Stimulated activated naive B cell treated with anti-CD40 and anti-IgM and Interleukin-4, amounts not matched to agents 10 μg/mL and 1 μg/mL and 100 μg/mL, for 72 hours (primary cell): Measurements from ENCODE around the gene TAB3.
"Not testable (repeated sequence)": the region's sequence is repeated elsewhere in the genome, so short reads cannot be mapped to it uniquely, and the experiment has no call there.

ENCODE experiments used
- ATAC-seq, 2 donors: fragments of 150-1000 bp; cut with Tn5 transposase; replicated peaks; 2 replicates each; pipeline ENCODE4 v1.10.0; 2021; ENCODE audit warnings: moderate library complexity in 1 of 2
- DNase-seq: peaks from one replicate; pipeline ENCODE4 v3.0.0; 2021
- H3K27ac Mint-ChIP-seq: one replicate; pipeline ENCODE4 v1.8.0; 2022; ENCODE audit warnings: mild to moderate bottlenecking, mixed read lengths
- H3K27me3 Mint-ChIP-seq, 2 donors: one replicate each; pipeline ENCODE4 v1.8.0; 2022; ENCODE audit warnings: mixed read lengths in 2 of 2
- H3K36me3 Mint-ChIP-seq, 2 donors: one replicate each; pipeline ENCODE4 v1.8.0; 2022; ENCODE audit warnings: mixed read lengths in 2 of 2, mild to moderate bottlenecking in 1 of 2
- H3K4me1 Mint-ChIP-seq, 2 donors: one replicate each; pipeline ENCODE4 v1.8.0; 2022; ENCODE audit warnings: mixed read lengths in 2 of 2, mild to moderate bottlenecking in 1 of 2
- H3K4me3 Mint-ChIP-seq, 2 donors: one replicate each; pipeline ENCODE4 v1.8.0; 2022; ENCODE audit warnings: mild to moderate bottlenecking in 2 of 2, mixed read lengths in 2 of 2, moderate library complexity in 1 of 2
- H3K9me3 Mint-ChIP-seq, 2 donors: one replicate each; pipeline ENCODE4 v1.8.0; 2022; ENCODE audit warnings: mixed read lengths in 2 of 2, mild to moderate bottlenecking in 1 of 2

TAB3 gene

DNA sequence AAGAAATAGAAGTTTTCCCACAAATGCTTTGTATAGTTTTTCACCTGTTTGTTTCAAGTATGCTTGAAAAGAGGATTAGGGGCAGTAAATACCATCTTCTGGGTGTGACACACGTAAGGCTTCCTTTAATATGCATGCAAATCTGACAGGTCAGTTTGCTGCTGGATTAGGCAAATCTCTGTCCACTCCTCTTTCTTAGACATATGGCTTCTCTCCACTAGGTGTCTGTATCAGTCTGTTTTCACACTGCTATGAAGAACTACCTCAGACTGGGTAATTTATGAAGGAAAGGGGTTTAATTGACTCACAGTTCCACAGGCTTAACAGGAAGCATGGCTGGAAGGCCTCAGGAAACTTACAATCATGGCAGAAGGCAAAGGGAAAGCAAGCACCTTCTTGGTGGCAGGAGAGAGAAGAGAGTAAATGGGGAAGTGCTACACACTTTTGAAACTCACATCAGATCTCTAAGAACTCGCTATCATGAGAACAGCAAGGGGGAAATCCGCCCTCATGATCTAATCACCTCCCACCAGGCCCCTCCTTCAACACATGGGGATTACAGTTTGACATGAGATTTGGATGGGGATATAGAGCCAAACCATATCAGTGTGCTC, 66.9 kb downstream of the TAB3 start:
- H3K4me3 Mint-ChIP-seq: no peak overlapping the region
- H3K9me3 Mint-ChIP-seq: no peaks in the 10 kb centered on the region
- DNase-seq (peak; percentile 18), ATAC-seq (peak; percentile 84 to 96)
- H3K27ac Mint-ChIP-seq: no peak overlapping the region
- H3K27me3 Mint-ChIP-seq: no peaks in the 10 kb centered on the region
- peaks cover 5 to 15% of the 10 kb centered on the region in 2 donors for H3K4me1 Mint-ChIP-seq
- H3K36me3 Mint-ChIP-seq: peaks cover 0 to 1% of the 10 kb centered on the region in 2 donors

- H3K9me3 Mint-ChIP-seq: peaks cover 0 to 2% of the 10 kb centered on the region in 2 donors
- peaks cover 5 to 15% of the 10 kb centered on the region in 2 donors for H3K4me1 Mint-ChIP-seq
- no peak overlapping the region for H3K4me3 Mint-ChIP-seq
- no peak for DNase-seq
- H3K36me3 Mint-ChIP-seq: peaks cover 0 to 1% of the 10 kb centered on the region in 2 donors
- ATAC-seq: no peak
- no peak overlapping the region for H3K27ac Mint-ChIP-seq
- no peaks in the 10 kb centered on the region for H3K27me3 Mint-ChIP-seq
These were observed 67.9 kb downstream of the TAB3 start for GRCh38 chrX:30821116-30821515.

DNA sequence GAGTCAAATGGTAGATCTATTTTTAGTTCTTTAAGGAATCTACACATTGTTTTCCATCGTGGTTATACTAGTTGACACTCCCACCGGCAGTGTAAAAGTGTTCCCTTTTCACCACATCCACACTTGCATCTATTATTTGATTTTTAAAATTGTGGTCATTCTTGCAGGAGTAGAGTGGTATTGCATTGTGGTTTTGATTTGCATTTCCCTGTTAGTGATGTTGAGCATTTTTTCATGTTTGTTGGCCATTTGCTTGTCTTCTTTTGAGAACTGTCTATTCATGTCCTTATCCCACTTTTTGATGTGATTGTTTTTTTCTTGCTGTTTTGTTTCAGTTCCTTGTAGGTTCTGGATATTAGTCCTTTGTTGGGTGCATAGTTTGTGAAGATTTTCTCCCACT, 70.0 kb downstream of the TAB3 start:
- H3K4me1 Mint-ChIP-seq: peaks cover 8 to 28% of the 10 kb centered on the region in 2 donors
- ATAC-seq (no peak), DNase-seq (no peak)
- H3K36me3 Mint-ChIP-seq: no peaks in the 10 kb centered on the region
- no peak overlapping the region for H3K27ac Mint-ChIP-seq
- peaks cover 0 to 2% of the 10 kb centered on the region in 2 donors for H3K9me3 Mint-ChIP-seq
- no peak overlapping the region for H3K4me3 Mint-ChIP-seq
- no peaks in the 10 kb centered on the region for H3K27me3 Mint-ChIP-seq

- H3K4me1 Mint-ChIP-seq: peaks cover 9 to 37% of the 10 kb centered on the region in 2 donors
- DNase-seq: no peak
- no peaks in the 10 kb centered on the region for H3K36me3 Mint-ChIP-seq
- no peak for ATAC-seq
- no peaks in the 10 kb centered on the region for H3K27me3 Mint-ChIP-seq
- no peak overlapping the region for H3K27ac Mint-ChIP-seq
- peaks cover 0 to 2% of the 10 kb centered on the region in 2 donors for H3K9me3 Mint-ChIP-seq
- H3K4me3 Mint-ChIP-seq: no peak overlapping the region
These were observed 73.0 kb downstream of the TAB3 start for GRCh38 chrX:30816079-30816478.

DNA sequence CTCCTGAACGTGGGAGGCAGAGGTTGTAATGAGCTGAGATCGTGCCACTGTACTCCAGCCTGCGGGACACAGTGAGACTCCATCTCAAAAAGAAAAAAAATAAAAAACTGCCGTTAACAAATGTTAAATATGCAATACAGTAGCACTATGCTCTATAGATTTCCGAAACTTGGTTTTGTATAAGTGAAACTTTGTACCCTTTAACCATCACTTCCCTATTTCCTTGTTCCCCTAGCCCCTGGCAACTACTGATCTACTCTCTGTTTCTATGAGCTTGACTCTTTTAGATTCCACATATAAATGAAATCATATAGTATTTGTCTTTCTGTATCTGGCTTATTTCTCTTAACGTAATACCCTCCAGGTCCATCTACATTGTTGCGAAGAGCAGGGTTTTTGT, 74.1 kb downstream of the TAB3 start:
- Mint-ChIP-seq H3K36me3 (no peaks in the 10 kb centered on the region), H3K4me1 (peaks cover 8 to 37% of the 10 kb centered on the region in 2 donors), H3K4me3 (no peak overlapping the region), H3K9me3 (peaks cover 0 to 2% of the 10 kb centered on the region in 2 donors), H3K27me3 (no peaks in the 10 kb centered on the region), H3K27ac (peak overlapping the region; percentile 76)
- DNase-seq: no peak
- ATAC-seq: peak; percentile 78 to 84

GRCh38 chrX:30812326-30812725, 76.7 kb downstream of the TAB3 start:
- H3K9me3 Mint-ChIP-seq: peaks cover 0 to 2% of the 10 kb centered on the region in 2 donors
- no peaks in the 10 kb centered on the region for H3K27me3 Mint-ChIP-seq
- peak; percentile 94 to 95 for ATAC-seq
- no peak overlapping the region for H3K4me3 Mint-ChIP-seq
- H3K36me3 Mint-ChIP-seq: no peaks in the 10 kb centered on the region
- H3K4me1 Mint-ChIP-seq: peaks cover 8 to 29% of the 10 kb centered on the region in 2 donors
- no peak for DNase-seq
- H3K27ac Mint-ChIP-seq: no peak overlapping the region

DNA sequence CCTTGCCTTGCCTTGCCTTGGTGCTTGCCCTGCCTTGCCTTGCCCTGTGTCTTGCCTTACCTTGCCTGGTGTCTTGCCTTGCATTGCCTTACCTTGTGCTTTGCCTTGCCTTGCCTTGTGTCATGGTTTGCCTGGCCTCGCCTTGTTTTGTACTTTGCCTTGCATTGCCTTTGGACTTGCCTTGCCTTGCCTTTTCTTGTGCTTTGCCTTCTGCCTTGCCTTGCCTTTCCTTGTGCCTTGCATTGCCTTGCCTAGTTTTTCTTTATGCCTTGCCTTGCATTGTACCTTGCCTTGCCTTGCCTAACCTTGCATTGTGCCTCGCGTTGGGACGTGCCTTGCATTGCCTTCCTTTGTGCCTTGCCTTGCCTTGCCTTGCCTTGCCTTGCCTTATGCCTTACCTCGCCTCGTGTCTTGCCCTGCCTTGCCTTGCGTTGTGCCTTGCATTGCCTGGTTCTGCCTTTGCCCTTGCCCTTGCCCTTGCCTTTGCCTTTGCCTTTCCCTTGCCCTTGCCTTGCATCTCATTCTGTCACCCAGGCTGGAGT, 82.8 kb downstream of the TAB3 start:
- H3K27me3 Mint-ChIP-seq: no peaks in the 10 kb centered on the region
- no peak for DNase-seq
- H3K27ac Mint-ChIP-seq: no peak overlapping the region
- H3K36me3 Mint-ChIP-seq: no peaks in the 10 kb centered on the region
- H3K9me3 Mint-ChIP-seq: no peaks in the 10 kb centered on the region
- ATAC-seq: no peak
- H3K4me1 Mint-ChIP-seq: no peaks in the 10 kb centered on the region
- no peak overlapping the region for H3K4me3 Mint-ChIP-seq

GRCh38 chrX:30804462-30804861, 84.6 kb downstream of the TAB3 start:
- H3K4me1 Mint-ChIP-seq: no peaks in the 10 kb centered on the region
- no peaks in the 10 kb centered on the region for H3K27me3 Mint-ChIP-seq
- no peak overlapping the region for H3K27ac Mint-ChIP-seq
- H3K36me3 Mint-ChIP-seq: no peaks in the 10 kb centered on the region
- DNase-seq (no peak), ATAC-seq (no peak)
- no peaks in the 10 kb centered on the region for H3K9me3 Mint-ChIP-seq
- H3K4me3 Mint-ChIP-seq: no peak overlapping the region

DNA sequence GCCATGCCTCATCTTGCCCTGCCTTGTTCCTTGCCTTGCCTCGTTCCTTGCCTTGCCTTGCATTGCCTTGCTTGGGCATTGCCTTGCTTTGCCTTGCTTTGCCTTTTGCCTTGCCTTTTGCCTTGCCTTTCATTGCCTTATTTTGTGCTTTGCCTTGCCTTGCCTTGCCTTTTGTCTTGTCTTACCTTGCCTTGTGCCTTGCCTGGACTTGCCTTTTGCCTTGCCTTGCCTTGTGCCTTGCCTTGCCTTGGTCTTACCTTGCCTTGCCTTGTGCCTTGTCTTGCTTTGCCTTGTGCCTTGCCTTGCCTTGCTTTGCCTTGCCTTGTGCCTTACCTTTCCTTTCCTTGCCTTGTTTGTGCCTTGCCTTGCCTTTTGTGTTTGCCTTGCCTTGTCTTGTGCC, 88.2 kb downstream of the TAB3 start:
- Mint-ChIP-seq H3K4me1 (no peaks in the 10 kb centered on the region), H3K4me3 (no peak overlapping the region), H3K27ac (no peak overlapping the region), H3K27me3 (no peaks in the 10 kb centered on the region), H3K9me3 (no peaks in the 10 kb centered on the region), H3K36me3 (no peaks in the 10 kb centered on the region)
- ATAC-seq (no peak), DNase-seq (no peak)

DNA sequence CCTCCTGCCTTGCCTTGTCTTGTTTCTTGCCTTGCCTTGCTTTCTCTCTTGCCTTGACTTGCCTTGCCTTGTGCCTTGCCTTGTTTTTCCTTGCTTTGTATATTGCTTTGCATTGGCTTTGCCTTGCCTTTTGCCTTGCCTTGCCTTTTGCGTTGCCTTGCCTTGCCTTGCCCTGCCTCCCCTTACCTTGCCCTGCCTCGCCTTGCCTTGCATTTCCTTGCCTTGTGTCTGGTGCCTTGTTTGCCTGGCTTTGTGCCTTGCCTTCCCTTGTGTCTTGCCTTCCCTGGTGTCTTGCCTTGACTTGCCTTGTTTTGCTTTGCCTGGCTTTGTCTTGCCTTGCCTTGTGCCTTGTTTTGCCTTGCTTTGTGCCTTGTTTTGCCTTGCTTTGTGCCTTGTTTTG, 89.7 kb downstream of the TAB3 start:
- Mint-ChIP-seq H3K9me3 (peaks cover 0 to 1% of the 10 kb centered on the region in 2 donors), H3K36me3 (no peaks in the 10 kb centered on the region), H3K4me1 (no peaks in the 10 kb centered on the region), H3K27ac (no peak overlapping the region), H3K4me3 (no peak overlapping the region), H3K27me3 (no peaks in the 10 kb centered on the region)
- DNase-seq (no peak), ATAC-seq (no peak)

DNA sequence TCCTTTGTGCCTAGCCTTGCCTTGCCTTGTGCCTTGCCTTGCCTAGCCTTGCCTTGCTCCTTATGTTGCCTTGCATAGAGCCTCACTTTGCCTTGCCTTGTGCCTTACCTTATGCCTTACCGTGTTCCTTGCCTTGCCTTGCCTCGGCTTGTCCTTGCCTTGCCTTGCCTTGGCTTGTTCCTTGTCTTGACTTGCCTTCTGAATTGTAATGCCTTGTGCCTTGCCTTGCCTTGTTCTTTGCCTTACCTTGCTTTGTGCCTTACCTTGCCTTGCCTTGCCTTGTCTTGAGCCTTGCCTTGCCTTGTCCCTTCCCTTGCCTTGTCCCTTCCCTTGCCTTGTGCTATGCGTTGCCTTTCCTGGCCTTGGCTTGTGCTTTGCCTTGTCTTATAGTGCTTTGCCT, 90.2 kb downstream of the TAB3 start:
- Mint-ChIP-seq H3K36me3 (no peaks in the 10 kb centered on the region), H3K27me3 (no peaks in the 10 kb centered on the region), H3K9me3 (peaks cover 0 to 1% of the 10 kb centered on the region in 2 donors), H3K27ac (no peak overlapping the region), H3K4me1 (no peaks in the 10 kb centered on the region), H3K4me3 (no peak overlapping the region)
- no peak for ATAC-seq
- no peak for DNase-seq

DNA sequence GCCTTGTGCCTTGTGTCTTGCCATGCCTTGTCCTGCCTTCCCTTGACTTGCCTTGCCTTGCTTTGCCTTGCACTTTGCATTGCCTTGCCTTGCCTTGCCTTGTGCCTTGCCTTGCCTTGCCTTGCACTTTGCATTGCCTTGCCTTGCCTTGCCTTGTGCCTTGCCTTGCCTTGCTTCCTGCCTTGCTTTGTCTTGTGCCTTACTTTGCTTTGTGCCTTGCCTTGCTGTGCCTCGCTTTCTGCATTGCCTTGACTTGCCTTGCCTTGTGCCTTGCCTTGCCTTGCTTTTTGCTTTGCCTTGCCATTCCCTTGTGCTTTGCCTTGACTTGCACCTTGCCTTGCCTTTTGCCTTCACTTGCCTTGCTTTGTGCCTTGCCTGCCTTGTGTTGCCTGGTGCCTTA, 91.8 kb downstream of the TAB3 start:
- DNase-seq, H3K4me3 Mint-ChIP-seq, H3K27ac Mint-ChIP-seq, H3K9me3 Mint-ChIP-seq, H3K36me3 Mint-ChIP-seq, H3K27me3 Mint-ChIP-seq, H3K4me1 Mint-ChIP-seq, ATAC-seq: not testable (repeated sequence)

GRCh38 chrX:30795981-30796958, 92.8 kb downstream of the TAB3 start:
- Mint-ChIP-seq H3K4me3 (no peak overlapping the region), H3K27ac (no peak overlapping the region), H3K4me1 (no peaks in the 10 kb centered on the region), H3K36me3 (no peaks in the 10 kb centered on the region), H3K9me3 (peaks cover 0 to 1% of the 10 kb centered on the region in 2 donors), H3K27me3 (no peaks in the 10 kb centered on the region)
- DNase-seq (no peak), ATAC-seq (no peak)

DNA sequence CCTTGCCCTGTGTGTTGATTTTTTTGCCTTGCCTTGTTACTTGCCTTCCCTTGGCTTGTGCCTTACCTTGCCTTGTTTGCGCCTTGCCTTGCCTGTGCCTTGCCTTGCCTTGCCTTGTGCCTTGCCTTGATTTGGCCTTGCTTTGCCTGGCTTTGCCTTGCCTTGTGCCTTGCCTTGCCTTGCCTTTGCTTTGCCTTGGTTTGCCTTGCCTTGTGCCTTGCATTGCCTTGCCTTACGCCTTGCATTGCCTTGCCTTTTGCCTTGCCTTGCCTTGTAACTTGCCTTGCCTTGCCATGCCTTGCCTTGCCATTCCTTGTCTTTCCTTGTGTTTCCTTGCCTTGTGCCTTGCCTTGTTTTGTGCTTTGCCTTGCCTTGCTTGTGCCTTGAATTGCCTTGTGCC, 94.6 kb downstream of the TAB3 start:
- peaks cover 0 to 1% of the 10 kb centered on the region in 2 donors for H3K9me3 Mint-ChIP-seq
- H3K27ac Mint-ChIP-seq: no peak overlapping the region
- ATAC-seq (no peak), DNase-seq (no peak)
- H3K4me1 Mint-ChIP-seq: no peaks in the 10 kb centered on the region
- H3K4me3 Mint-ChIP-seq: no peak overlapping the region
- H3K27me3 Mint-ChIP-seq: no peaks in the 10 kb centered on the region
- no peaks in the 10 kb centered on the region for H3K36me3 Mint-ChIP-seq

DNA sequence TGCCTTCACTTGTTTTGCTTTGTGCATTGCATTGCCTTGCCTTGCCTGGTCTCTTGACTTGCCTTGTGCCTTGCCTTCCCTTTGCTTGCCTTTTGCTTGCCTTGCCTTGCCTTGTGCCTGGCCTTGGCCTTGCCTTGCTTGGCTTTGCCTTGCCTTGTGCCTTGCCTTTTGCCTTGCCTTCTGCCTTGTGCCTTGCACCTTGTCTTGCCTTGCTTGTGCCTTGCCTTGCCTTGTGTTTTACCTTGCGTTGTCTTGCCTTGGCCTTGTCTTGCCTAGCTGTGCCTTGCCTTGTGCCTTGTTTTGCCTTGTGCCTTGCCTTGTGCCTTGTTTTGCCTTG, 95.3 kb downstream of the TAB3 start:
- no peak for ATAC-seq
- no peak overlapping the region for H3K27ac Mint-ChIP-seq
- no peaks in the 10 kb centered on the region for H3K4me1 Mint-ChIP-seq
- no peaks in the 10 kb centered on the region for H3K36me3 Mint-ChIP-seq
- H3K27me3 Mint-ChIP-seq: no peaks in the 10 kb centered on the region
- no peak overlapping the region for H3K4me3 Mint-ChIP-seq
- H3K9me3 Mint-ChIP-seq: peaks cover 0 to 1% of the 10 kb centered on the region in 2 donors
- no peak for DNase-seq
